Astrocyte (in vitro differentiated cells and primary cell): ENCODE measurements around the gene TFAM. TPM values are rescaled to one million over a fixed set of nuclear protein-coding genes. Genes with fewer than 3 reads are reported as not detected.

ENCODE experiments used
- DNase-seq: peaks from one replicate; pipeline ENCODE4 v3.0.0-alpha.2; 2010; ENCODE audit warnings: low read depth
- FAIRE-seq: peaks from 2 replicates; lab custom pipeline; 2011; peaks lifted over from hg19 to GRCh38; lab: Jason Lieb, UNC
- H2AFZ ChIP-seq: 2 replicates; pipeline ENCODE4 v1.6.0; 2012; ENCODE audit warnings: low read depth, low read length, inconsistent platforms
- H3K27ac ChIP-seq: 2 replicates; pipeline ENCODE4 v1.5.1; 2011; ENCODE audit warnings: low read depth, low read length, inconsistent platforms
- H3K27me3 ChIP-seq: 2 replicates; pipeline ENCODE4 v1.6.0; 2011; ENCODE audit warnings: low read length, inconsistent platforms; ENCODE audit not compliant: insufficient read depth
- H3K36me3 ChIP-seq: 2 replicates; pipeline ENCODE4 v1.5.1; 2011; ENCODE audit warnings: low read length, inconsistent platforms; ENCODE audit not compliant: insufficient read depth
- H3K4me1 ChIP-seq: 2 replicates; pipeline ENCODE4 v1.5.1; 2011; ENCODE audit warnings: low read length, inconsistent platforms; ENCODE audit not compliant: insufficient read depth
- H3K4me2 ChIP-seq: 2 replicates; pipeline ENCODE4 v1.6.0; 2012; ENCODE audit warnings: low read length, inconsistent platforms
- H3K4me3 ChIP-seq: 2 replicates; pipeline ENCODE4 v1.5.1; 2011; ENCODE audit warnings: low read depth, mild to moderate bottlenecking, low read length, inconsistent platforms; ENCODE audit not compliant: insufficient read depth
- H3K79me2 ChIP-seq: 2 replicates; pipeline ENCODE4 v1.6.0; 2012; ENCODE audit warnings: mild to moderate bottlenecking, low read length, inconsistent platforms; ENCODE audit not compliant: insufficient read depth
- H3K9ac ChIP-seq: 2 replicates; pipeline ENCODE4 v1.6.0; 2012; ENCODE audit warnings: mild to moderate bottlenecking, low read length, inconsistent platforms
- H3K9me3 ChIP-seq: 2 replicates; pipeline ENCODE4 v1.5.1; 2012; ENCODE audit warnings: low read depth, mild to moderate bottlenecking, low read length, inconsistent platforms; ENCODE audit not compliant: insufficient read depth
- H4K20me1 ChIP-seq: 2 replicates; pipeline ENCODE4 v1.6.0; 2012; ENCODE audit warnings: low read length, inconsistent platforms; ENCODE audit not compliant: insufficient read depth
- H3K27ac Mint-ChIP-seq: one replicate; pipeline ENCODE4 v1.8.0; 2021; ENCODE audit warnings: mild to moderate bottlenecking, mixed read lengths; ENCODE audit not compliant: unreplicated experiment
- H3K27me3 Mint-ChIP-seq: one replicate; pipeline ENCODE4 v1.8.0; 2021; ENCODE audit warnings: low read depth, mixed read lengths; ENCODE audit not compliant: unreplicated experiment
- H3K36me3 Mint-ChIP-seq: one replicate; pipeline ENCODE4 v1.8.0; 2021; ENCODE audit warnings: low read depth, mixed read lengths; ENCODE audit not compliant: unreplicated experiment
- H3K4me1 Mint-ChIP-seq: one replicate; pipeline ENCODE4 v1.8.0; 2021; ENCODE audit warnings: low read depth, mixed read lengths; ENCODE audit not compliant: unreplicated experiment
- H3K4me3 Mint-ChIP-seq: one replicate; pipeline ENCODE4 v1.8.0; 2021; ENCODE audit warnings: mild to moderate bottlenecking, moderate library complexity, mixed read lengths; ENCODE audit not compliant: unreplicated experiment
- H3K9me3 Mint-ChIP-seq: one replicate; pipeline ENCODE4 v1.8.0; 2021; ENCODE audit warnings: mild to moderate bottlenecking, mixed read lengths; ENCODE audit not compliant: unreplicated experiment
- EZH2 ChIP-seq: IDR thresholded peaks from 2 replicates; pipeline ENCODE4 v1.6.1; 2012; ENCODE audit warnings: mild to moderate bottlenecking, low read length, inconsistent platforms; ENCODE audit not compliant: insufficient read depth
- total RNA-seq: library from RNA; stranded (reverse); gene quantifications from 2 replicates; pipeline ENCODE4 v1.2.1, GENCODE V29; 2021
- TF ChIP-seq, protein P1 (sequence below): IDR thresholded peaks from 2 replicates; pipeline ENCODE4 v1.5.1; 2011; ENCODE audit warnings: low read depth, mild to moderate bottlenecking, inconsistent platforms, low read length, moderate library complexity; ENCODE audit not compliant: insufficient read depth

Gene TFAM
- total RNA-seq, 1 donor from 2014 or later, result 41.4 TPM

DNA sequence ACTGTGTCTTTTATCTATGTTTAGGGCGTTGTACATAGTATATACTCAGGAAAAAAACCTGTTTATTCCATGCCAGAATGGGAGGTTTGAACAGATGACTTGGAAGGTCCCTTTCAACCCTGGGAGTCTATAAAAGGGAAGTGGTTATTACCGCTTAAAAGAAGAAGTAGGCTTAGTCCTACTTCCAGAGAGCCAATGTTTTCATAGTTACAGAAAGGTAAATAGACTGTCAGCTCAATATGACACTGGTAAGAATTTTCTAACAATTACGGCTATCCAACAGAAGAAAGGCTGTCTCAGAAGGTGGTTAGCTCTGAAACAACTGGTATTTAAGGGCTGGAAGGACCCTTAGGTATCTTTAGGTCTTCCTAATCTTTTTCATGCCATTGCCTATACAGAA, 1.1 kb upstream of the TFAM start:
- H3K4me1 Mint-ChIP-seq, result peaks cover 3% of the 10 kb centered on the region
- Histone ChIP-seq H3K79me2 (peaks cover 37% of the 10 kb centered on the region), H4K20me1 (peaks cover 7% of the 10 kb centered on the region), H3K27ac (no peak overlapping the region), H3K9ac (no peak overlapping the region), H2AFZ (peak overlapping the region; percentile 92), H3K4me3 (peak overlapping the region; percentile 94), H3K9me3 (no peaks in the 10 kb centered on the region), H3K36me3 (peaks cover 12% of the 10 kb centered on the region), H3K27me3 (no peaks in the 10 kb centered on the region), H3K4me2 (peak overlapping the region; percentile 88), H3K4me1 (peaks cover 14% of the 10 kb centered on the region)
- FAIRE-seq (no peak), DNase-seq (no peak)
- no peak for TF ChIP-seq EZH2
- TF ChIP-seq, protein P1, sequence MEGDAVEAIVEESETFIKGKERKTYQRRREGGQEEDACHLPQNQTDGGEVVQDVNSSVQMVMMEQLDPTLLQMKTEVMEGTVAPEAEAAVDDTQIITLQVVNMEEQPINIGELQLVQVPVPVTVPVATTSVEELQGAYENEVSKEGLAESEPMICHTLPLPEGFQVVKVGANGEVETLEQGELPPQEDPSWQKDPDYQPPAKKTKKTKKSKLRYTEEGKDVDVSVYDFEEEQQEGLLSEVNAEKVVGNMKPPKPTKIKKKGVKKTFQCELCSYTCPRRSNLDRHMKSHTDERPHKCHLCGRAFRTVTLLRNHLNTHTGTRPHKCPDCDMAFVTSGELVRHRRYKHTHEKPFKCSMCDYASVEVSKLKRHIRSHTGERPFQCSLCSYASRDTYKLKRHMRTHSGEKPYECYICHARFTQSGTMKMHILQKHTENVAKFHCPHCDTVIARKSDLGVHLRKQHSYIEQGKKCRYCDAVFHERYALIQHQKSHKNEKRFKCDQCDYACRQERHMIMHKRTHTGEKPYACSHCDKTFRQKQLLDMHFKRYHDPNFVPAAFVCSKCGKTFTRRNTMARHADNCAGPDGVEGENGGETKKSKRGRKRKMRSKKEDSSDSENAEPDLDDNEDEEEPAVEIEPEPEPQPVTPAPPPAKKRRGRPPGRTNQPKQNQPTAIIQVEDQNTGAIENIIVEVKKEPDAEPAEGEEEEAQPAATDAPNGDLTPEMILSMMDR, result no peak
- H3K36me3 Mint-ChIP-seq, result peaks cover 2% of the 10 kb centered on the region
- no peaks in the 10 kb centered on the region for H3K9me3 Mint-ChIP-seq
- H3K27ac Mint-ChIP-seq, result no peak overlapping the region
- no peaks in the 10 kb centered on the region for H3K27me3 Mint-ChIP-seq
- peak overlapping the region; percentile 97 for H3K4me3 Mint-ChIP-seq

DNA sequence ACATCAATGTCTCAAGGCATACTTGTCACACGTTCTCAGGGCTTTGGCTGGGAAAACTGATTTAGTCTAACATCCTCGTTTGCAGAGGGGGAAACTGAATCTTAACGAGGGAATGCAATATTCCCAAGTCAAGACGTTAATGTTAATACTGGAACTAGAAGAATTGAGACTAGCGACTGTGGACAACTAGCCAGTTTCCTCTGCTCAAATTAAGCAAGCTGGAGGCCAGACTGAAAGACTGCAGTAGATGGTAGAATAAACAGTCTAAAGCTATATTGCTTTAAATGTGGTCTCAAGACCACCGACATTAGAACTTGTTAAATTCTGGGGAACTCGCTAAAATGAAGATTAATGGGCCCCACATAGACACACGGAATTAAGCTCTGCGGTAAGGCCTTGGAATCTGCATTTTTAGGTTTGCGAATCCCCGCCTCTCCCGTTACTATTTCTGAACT, 639 bp upstream of the TFAM start:
- peak overlapping the region; percentile 92 for H3K9ac ChIP-seq
- H3K4me3 Mint-ChIP-seq, result peak overlapping the region; percentile 97
- peaks cover 14% of the 10 kb centered on the region for H3K4me1 ChIP-seq
- peak overlapping the region; percentile 94 for H3K4me3 ChIP-seq
- peak overlapping the region; percentile 92 for H2AFZ ChIP-seq
- peaks cover 3% of the 10 kb centered on the region for H3K4me1 Mint-ChIP-seq
- H3K9me3 ChIP-seq, result no peaks in the 10 kb centered on the region
- peak overlapping the region; percentile 5 for H3K27ac Mint-ChIP-seq
- peaks cover 14% of the 10 kb centered on the region for H3K36me3 ChIP-seq
- peak overlapping the region; percentile 88 for H3K27ac ChIP-seq
- peaks cover 39% of the 10 kb centered on the region for H3K79me2 ChIP-seq
- H3K36me3 Mint-ChIP-seq, result peaks cover 5% of the 10 kb centered on the region
- no peak for TF ChIP-seq EZH2
- TF ChIP-seq, protein P1, result no peak
- FAIRE-seq, result no peak
- no peaks in the 10 kb centered on the region for H3K27me3 Mint-ChIP-seq
- H3K4me2 ChIP-seq, result peak overlapping the region; percentile 88
- no peaks in the 10 kb centered on the region for H3K27me3 ChIP-seq
- no peak for DNase-seq
- H4K20me1 ChIP-seq, result peaks cover 7% of the 10 kb centered on the region
- H3K9me3 Mint-ChIP-seq, result no peaks in the 10 kb centered on the region

DNA sequence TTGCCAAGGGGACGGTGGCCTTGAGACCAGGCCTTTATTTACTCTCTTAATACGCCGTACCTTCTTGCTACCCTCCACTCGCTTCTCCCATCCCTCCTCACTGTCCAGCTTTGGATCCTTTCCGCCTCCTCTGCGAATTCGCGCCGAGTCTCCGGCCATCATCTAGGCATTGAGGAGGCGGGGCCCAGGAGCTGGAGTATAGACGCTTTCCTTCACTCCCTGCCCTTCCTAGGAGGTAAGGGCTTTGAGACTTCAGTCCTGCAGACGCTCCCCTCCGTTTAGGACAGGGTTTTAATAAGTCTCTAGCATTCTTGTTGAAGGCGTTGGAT, 538 bp downstream of the TFAM start:
- FAIRE-seq, result no peak
- H3K4me1 Mint-ChIP-seq, result peaks cover 3% of the 10 kb centered on the region
- TF ChIP-seq, protein P1, result no peak
- TF ChIP-seq EZH2, result no peak
- Histone ChIP-seq H3K4me1 (peaks cover 14% of the 10 kb centered on the region), H3K27ac (peak overlapping the region; percentile 88), H2AFZ (peak overlapping the region; percentile 99), H3K36me3 (peaks cover 21% of the 10 kb centered on the region), H3K9ac (peak overlapping the region; percentile 92), H3K9me3 (no peaks in the 10 kb centered on the region), H3K79me2 (peaks cover 46% of the 10 kb centered on the region), H4K20me1 (peaks cover 7% of the 10 kb centered on the region), H3K27me3 (no peaks in the 10 kb centered on the region), H3K4me3 (peak overlapping the region; percentile 94), H3K4me2 (peak overlapping the region; percentile 88)
- no peak for DNase-seq
- no peaks in the 10 kb centered on the region for H3K27me3 Mint-ChIP-seq
- H3K9me3 Mint-ChIP-seq, result no peaks in the 10 kb centered on the region
- H3K36me3 Mint-ChIP-seq, result peaks cover 5% of the 10 kb centered on the region
- H3K4me3 Mint-ChIP-seq, result peak overlapping the region; percentile 97
- peak overlapping the region; percentile 85 for H3K27ac Mint-ChIP-seq
